ENCODE data around the gene TVP23A.

The TVP23A gene

GRCh38 chr16:10761373-10761772, 57.2 kb downstream of the TVP23A start:
- no peak for DNase-seq (ENCODE audit: low read depth)
- H3K4me3 ChIP-seq (replicated peaks; ENCODE audit: low read depth, low read length): no peak overlapping the region
- no peak for TF ChIP-seq CTCF (IDR thresholded peaks at IDR 0.05; ENCODE audit: low read length, missing control alignments)

- TF ChIP-seq CTCF (IDR thresholded peaks at IDR 0.05; ENCODE audit: low read length, missing control alignments): no peak
- no peak for DNase-seq (ENCODE audit: low read depth)
These were observed 57.7 kb downstream of the TVP23A start for GRCh38 chr16:10760858-10761257.

GRCh38 chr16:10756574-10756973, 62.0 kb downstream of the TVP23A start:
- peak; percentile 40 for DNase-seq (ENCODE audit: low read depth)
- H3K4me3 ChIP-seq (replicated peaks; ENCODE audit: low read depth, low read length): no peak overlapping the region
- TF ChIP-seq CTCF (IDR thresholded peaks at IDR 0.05; ENCODE audit: low read length, missing control alignments): no peak

More at GRCh38 chr16:10760858-10761257, 57.7 kb downstream of the TVP23A start:
- no peak overlapping the region for H3K4me3 ChIP-seq (replicated peaks; ENCODE audit: low read depth, low read length)

- TF ChIP-seq CTCF (IDR thresholded peaks at IDR 0.05; ENCODE audit: low read length, missing control alignments): no peak
- H3K4me3 ChIP-seq (replicated peaks; ENCODE audit: low read depth, low read length): no peak overlapping the region
- peak; percentile 38 for DNase-seq (ENCODE audit: low read depth)
These were observed 63.7 kb downstream of the TVP23A start for GRCh38 chr16:10754941-10755340.

GRCh38 chr16:10753670-10754069, 64.9 kb downstream of the TVP23A start:
- H3K4me3 ChIP-seq (replicated peaks; ENCODE audit: low read depth, low read length): no peak overlapping the region
- TF ChIP-seq CTCF (IDR thresholded peaks at IDR 0.05; ENCODE audit: low read length, missing control alignments): no peak
- DNase-seq (ENCODE audit: low read depth): no peak

- no peak for DNase-seq (ENCODE audit: low read depth)
- TF ChIP-seq CTCF (IDR thresholded peaks at IDR 0.05; ENCODE audit: low read length, missing control alignments): no peak
- no peak overlapping the region for H3K4me3 ChIP-seq (replicated peaks; ENCODE audit: low read depth, low read length)
These were observed 65.6 kb downstream of the TVP23A start for GRCh38 chr16:10752843-10753523.

GRCh38 chr16:10751291-10751697, 67.3 kb downstream of the TVP23A start:
- TF ChIP-seq CTCF (IDR thresholded peaks at IDR 0.05; ENCODE audit: low read length, missing control alignments): no peak
- no peak for DNase-seq (ENCODE audit: low read depth)
- H3K4me3 ChIP-seq (replicated peaks; ENCODE audit: low read depth, low read length): no peak overlapping the region

All from fibroblast of pulmonary artery (primary cell).